Measurements from ENCODE around the gene NUP85.
"Not testable (repeated sequence)": the region's sequence is repeated elsewhere in the genome, so short reads cannot be mapped to it uniquely, and the experiment has no call there.

Gene NUP85

GRCh38 chr17:75242461-75243042 lies 37.1 kb downstream of the NUP85 start:
- peak; percentile 44 to 62 (median 50) for DNase-seq

- peak; percentile 71 to 85 (median 84) for DNase-seq
Observed at GRCh38 chr17:75244133-75244866, 38.8 kb downstream of the NUP85 start.

GRCh38 chr17:75245011-75245410 lies 39.5 kb downstream of the NUP85 start:
- DNase-seq = no peak

- no peak for DNase-seq
Observed at GRCh38 chr17:75246404-75246803, 40.9 kb downstream of the NUP85 start.

GRCh38 chr17:75249564-75249963 lies 44.1 kb downstream of the NUP85 start:
- no peak for DNase-seq

- peak; percentile 59 to 75 (median 73) for DNase-seq
Observed at GRCh38 chr17:75250009-75250471, 44.6 kb downstream of the NUP85 start.

GRCh38 chr17:75252039-75252816 lies 46.7 kb downstream of the NUP85 start:
- no peak for DNase-seq

GRCh38 chr17:75255954-75256698 lies 50.6 kb downstream of the NUP85 start:
- not testable (repeated sequence) for DNase-seq

- not testable (repeated sequence) for DNase-seq
Observed at GRCh38 chr17:75257228-75257627, 51.7 kb downstream of the NUP85 start.

- peak; percentile 63 to 74 (median 67) for DNase-seq
Observed at GRCh38 chr17:75260641-75261335, 55.3 kb downstream of the NUP85 start.

GRCh38 chr17:75261336-75262111 lies 56.0 kb downstream of the NUP85 start, which contains the start of the genes GGA3 and MRPS7:
Gene GGA3, minus strand, starts transcription at chr17:75261606. Its CDS starts 19 bp downstream, at chr17:75261587.
Gene MRPS7, plus strand, starts transcription at chr17:75261879. Its CDS starts 22 bp downstream, at chr17:75261901.
- peak; percentile 97 to 99 (median 99) for DNase-seq

- DNase-seq = no peak
Observed at GRCh38 chr17:75262112-75262606, 56.7 kb downstream of the NUP85 start.

GRCh38 chr17:75263055-75263454 lies 57.6 kb downstream of the NUP85 start:
- no peak for DNase-seq

- peak in 2 of 3 donors; percentile 30 to 53 for DNase-seq
Observed at GRCh38 chr17:75265614-75266315, 60.3 kb downstream of the NUP85 start.

- no peak for DNase-seq
Observed at GRCh38 chr17:75266316-75267152, 61.1 kb downstream of the NUP85 start.

GRCh38 chr17:75267153-75267410 lies 61.6 kb downstream of the NUP85 start:
- DNase-seq = peak; percentile 79 to 83 (median 81)

GRCh38 chr17:75267411-75268232 lies 62.1 kb downstream of the NUP85 start:
- peak in 1 of 3 donors; percentile 31 for DNase-seq

- peak in 1 of 3 donors; percentile 49 for DNase-seq
Observed at GRCh38 chr17:75269844-75270217, 64.4 kb downstream of the NUP85 start.
